Ishikawa (cell line): ENCODE data around the gene GALNT10.

ENCODE experiments used
- CEBPB ChIP-seq: IDR thresholded peaks from 2 replicates; pipeline ENCODE4 v1.6.1; 2012
- CREB1 ChIP-seq: IDR thresholded peaks from 2 replicates; pipeline ENCODE4 v1.6.1; 2012; ENCODE audit warnings: low read depth
- EP300 ChIP-seq: IDR thresholded peaks from 2 replicates; pipeline ENCODE4 v1.6.1; 2012; ENCODE audit warnings: borderline replicate concordance
- FOXM1 ChIP-seq: IDR thresholded peaks from 2 replicates; pipeline ENCODE4 v1.6.1; 2012; ENCODE audit warnings: low read depth, borderline replicate concordance
- NFIC ChIP-seq: IDR thresholded peaks from 2 replicates; pipeline ENCODE4 v1.6.1; 2012
- RAD21 ChIP-seq: IDR thresholded peaks from 2 replicates; pipeline ENCODE4 v1.6.1; 2012; ENCODE audit warnings: low read depth
- TEAD4 ChIP-seq: IDR thresholded peaks from 2 replicates; pipeline ENCODE4 v1.6.1; 2012
- TF ChIP-seq, protein P1 (sequence below): IDR thresholded peaks from 2 replicates; pipeline ENCODE4 v1.6.1; 2012; ENCODE audit warnings: low read depth, mild to moderate bottlenecking
- TF ChIP-seq, protein P2 (sequence below): IDR thresholded peaks from 2 replicates; pipeline ENCODE4 v1.6.1; 2012

DNA sequence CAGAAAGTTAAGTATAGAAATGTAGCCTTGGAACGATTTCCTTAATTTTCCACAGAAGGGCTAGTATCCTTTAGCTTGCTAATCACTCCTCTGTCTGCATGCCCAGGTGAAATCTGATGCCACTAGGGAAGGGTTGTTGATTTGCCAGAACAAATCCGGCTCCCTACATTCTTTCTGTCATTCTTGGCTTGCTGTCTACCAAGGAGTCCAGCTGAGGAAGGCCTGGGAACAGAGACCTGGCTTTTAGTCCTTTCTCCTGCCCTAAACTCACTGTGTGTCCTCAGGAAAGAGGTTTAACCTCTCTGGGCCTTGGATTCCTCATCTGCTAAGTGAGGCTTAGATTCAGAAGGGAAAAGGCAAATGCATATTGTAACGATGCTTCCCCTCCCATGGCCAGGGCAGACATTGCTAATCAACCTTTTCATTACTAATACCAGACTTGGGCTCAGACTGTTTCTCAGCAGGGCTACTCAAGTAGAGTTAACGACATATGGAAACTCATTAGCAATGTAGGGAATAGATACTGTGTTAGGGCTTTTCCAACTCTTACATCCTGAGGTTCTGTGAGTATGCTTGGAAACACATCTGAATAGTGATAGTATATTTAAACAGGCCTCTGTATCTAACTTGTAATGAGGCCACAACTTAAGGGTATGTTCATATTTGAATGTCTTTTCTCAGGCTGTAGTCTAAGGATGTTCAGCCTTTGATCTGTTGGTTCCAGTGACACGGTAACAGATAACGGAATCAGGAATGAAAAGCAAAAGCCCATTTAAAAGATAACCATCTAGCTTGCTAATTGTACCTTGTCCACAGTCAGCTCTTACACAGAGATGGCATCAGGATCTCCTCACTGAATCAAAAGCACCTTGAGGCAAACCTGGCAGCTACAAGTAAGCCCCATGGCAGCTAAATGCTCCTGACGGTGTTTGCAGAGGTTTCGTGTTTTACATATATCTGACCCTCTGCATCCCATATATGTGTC, 4.1 kb downstream of the GALNT10 start:
- TF ChIP-seq, protein P1, sequence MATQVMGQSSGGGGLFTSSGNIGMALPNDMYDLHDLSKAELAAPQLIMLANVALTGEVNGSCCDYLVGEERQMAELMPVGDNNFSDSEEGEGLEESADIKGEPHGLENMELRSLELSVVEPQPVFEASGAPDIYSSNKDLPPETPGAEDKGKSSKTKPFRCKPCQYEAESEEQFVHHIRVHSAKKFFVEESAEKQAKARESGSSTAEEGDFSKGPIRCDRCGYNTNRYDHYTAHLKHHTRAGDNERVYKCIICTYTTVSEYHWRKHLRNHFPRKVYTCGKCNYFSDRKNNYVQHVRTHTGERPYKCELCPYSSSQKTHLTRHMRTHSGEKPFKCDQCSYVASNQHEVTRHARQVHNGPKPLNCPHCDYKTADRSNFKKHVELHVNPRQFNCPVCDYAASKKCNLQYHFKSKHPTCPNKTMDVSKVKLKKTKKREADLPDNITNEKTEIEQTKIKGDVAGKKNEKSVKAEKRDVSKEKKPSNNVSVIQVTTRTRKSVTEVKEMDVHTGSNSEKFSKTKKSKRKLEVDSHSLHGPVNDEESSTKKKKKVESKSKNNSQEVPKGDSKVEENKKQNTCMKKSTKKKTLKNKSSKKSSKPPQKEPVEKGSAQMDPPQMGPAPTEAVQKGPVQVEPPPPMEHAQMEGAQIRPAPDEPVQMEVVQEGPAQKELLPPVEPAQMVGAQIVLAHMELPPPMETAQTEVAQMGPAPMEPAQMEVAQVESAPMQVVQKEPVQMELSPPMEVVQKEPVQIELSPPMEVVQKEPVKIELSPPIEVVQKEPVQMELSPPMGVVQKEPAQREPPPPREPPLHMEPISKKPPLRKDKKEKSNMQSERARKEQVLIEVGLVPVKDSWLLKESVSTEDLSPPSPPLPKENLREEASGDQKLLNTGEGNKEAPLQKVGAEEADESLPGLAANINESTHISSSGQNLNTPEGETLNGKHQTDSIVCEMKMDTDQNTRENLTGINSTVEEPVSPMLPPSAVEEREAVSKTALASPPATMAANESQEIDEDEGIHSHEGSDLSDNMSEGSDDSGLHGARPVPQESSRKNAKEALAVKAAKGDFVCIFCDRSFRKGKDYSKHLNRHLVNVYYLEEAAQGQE, result no peak
- TF ChIP-seq TEAD4, result peak; percentile 75
- TF ChIP-seq CEBPB, result no peak
- no peak for TF ChIP-seq CREB1
- peak; percentile 50; the same call in 1 of the 2 replicates for TF ChIP-seq EP300
- TF ChIP-seq, protein P2, sequence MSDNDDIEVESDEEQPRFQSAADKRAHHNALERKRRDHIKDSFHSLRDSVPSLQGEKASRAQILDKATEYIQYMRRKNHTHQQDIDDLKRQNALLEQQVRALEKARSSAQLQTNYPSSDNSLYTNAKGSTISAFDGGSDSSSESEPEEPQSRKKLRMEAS, result no peak
- peak; percentile 11; the same call in 1 of the 2 replicates for TF ChIP-seq RAD21
- TF ChIP-seq FOXM1, result no peak
- peak; percentile 65 for TF ChIP-seq NFIC
